GM23338 (cell line): ENCODE measurements around the gene CAMSAP1. TPM values are rescaled to one million over a fixed set of nuclear protein-coding genes. Genes with fewer than 3 reads are reported as not detected.

Source experiments
- ATAC-seq: fragments of 200-7000 bp; cut with Tn5 transposase; 3 replicates; pipeline ENCODE4 v1.9.1; 2020
- DNase-seq: peaks from one replicate; pipeline ENCODE4 v3.0.0-alpha.2; 2015; ENCODE audit warnings: low spot score
- H2AFZ ChIP-seq: fragments of 200-600 bp; sonication (generic); 2 replicates; pipeline ENCODE4 v1.8.0; 2016; ENCODE audit warnings: antibody characterized with exemption, mild to moderate bottlenecking, moderate library complexity
- H3F3A ChIP-seq: fragments of 200-600 bp; sonication (generic); replicated peaks from 2 replicates; pipeline ENCODE4 v1.8.0; 2017; ENCODE audit warnings: antibody characterized with exemption, mixed run types, low read depth
- H3K27ac ChIP-seq: fragments of 200-600 bp; sonication (generic); 2 replicates; pipeline ENCODE4 v1.6.1; 2016; ENCODE audit warnings: low read depth
- H3K27me3 ChIP-seq: fragments of 200-600 bp; sonication (generic); 2 replicates; pipeline ENCODE4 v1.8.0; 2016; ENCODE audit warnings: mild to moderate bottlenecking, mixed run types, moderate library complexity; ENCODE audit not compliant: insufficient read depth
- H3K36me3 ChIP-seq: fragments of 200-600 bp; sonication (generic); 2 replicates; pipeline ENCODE4 v1.8.0; 2016; ENCODE audit warnings: mild to moderate bottlenecking; ENCODE audit not compliant: insufficient read depth
- H3K4me1 ChIP-seq: fragments of 200-600 bp; sonication (generic); 2 replicates; pipeline ENCODE4 v1.8.0; 2016; ENCODE audit warnings: mild to moderate bottlenecking, moderate library complexity; ENCODE audit not compliant: insufficient read depth
- H3K4me2 ChIP-seq: fragments of 200-600 bp; sonication (generic); 2 replicates; pipeline ENCODE4 v1.7.1; 2017; ENCODE audit warnings: mixed run types
- H3K4me3 ChIP-seq: fragments of 200-600 bp; sonication (generic); 2 replicates; pipeline ENCODE4 v1.6.1; 2016; ENCODE audit warnings: mixed run types
- H3K79me2 ChIP-seq: fragments of 200-600 bp; sonication (generic); replicated peaks from 2 replicates; pipeline ENCODE4 v1.8.0; 2017; ENCODE audit warnings: mild to moderate bottlenecking; ENCODE audit not compliant: insufficient read depth
- H3K9me2 ChIP-seq: fragments of 200-600 bp; sonication (generic); 2 replicates; pipeline ENCODE4 v1.8.0; 2017; ENCODE audit not compliant: insufficient read depth
- H4K20me1 ChIP-seq: fragments of 200-600 bp; sonication (generic); replicated peaks from 2 replicates; pipeline ENCODE4 v1.8.0; 2017; ENCODE audit warnings: mild to moderate bottlenecking; ENCODE audit not compliant: insufficient read depth
- H3K27ac Mint-ChIP-seq: 2 replicates; pipeline ENCODE4 v1.8.0; 2020; ENCODE audit warnings: inconsistent platforms, mild to moderate bottlenecking, moderate library complexity, mixed read lengths
- H3K27me3 Mint-ChIP-seq: 3 replicates; pipeline ENCODE4 v1.8.0; 2022; ENCODE audit warnings: low read depth, mild to moderate bottlenecking, moderate library complexity, mixed read lengths, inconsistent platforms; ENCODE audit not compliant: insufficient read depth, poor library complexity
- H3K36me3 Mint-ChIP-seq: 3 replicates; pipeline ENCODE4 v1.8.0; 2021; ENCODE audit warnings: low read depth, mild to moderate bottlenecking, inconsistent platforms, moderate library complexity, mixed read lengths
- H3K4me1 Mint-ChIP-seq: 3 replicates; pipeline ENCODE4 v1.8.0; 2020; ENCODE audit warnings: mild to moderate bottlenecking, inconsistent platforms, mixed read lengths
- H3K4me3 Mint-ChIP-seq: 3 replicates; pipeline ENCODE4 v1.8.0; 2021; ENCODE audit warnings: moderate library complexity, mild to moderate bottlenecking, inconsistent platforms, mixed read lengths
- H3K9me3 Mint-ChIP-seq: 3 replicates; pipeline ENCODE4 v1.8.0; 2020; ENCODE audit warnings: moderate library complexity, mild to moderate bottlenecking, inconsistent platforms, mixed read lengths
- EZH2 ChIP-seq: fragments of 200-600 bp; sonication (generic); IDR thresholded peaks from one replicate; pipeline ENCODE4 v1.8.0; 2017; ENCODE audit warnings: antibody characterized with exemption, mild to moderate bottlenecking, low read depth; ENCODE audit not compliant: unreplicated experiment
- EZH2phosphoT487 ChIP-seq: fragments of 200-600 bp; sonication (generic); IDR thresholded peaks from one replicate; pipeline ENCODE4 v1.8.1; 2018; ENCODE audit warnings: antibody characterized with exemption; ENCODE audit not compliant: unreplicated experiment
- JUNB ChIP-seq: IDR thresholded peaks from one replicate; pipeline ENCODE4 v1.6.1; 2016; ENCODE audit warnings: antibody characterized with exemption; ENCODE audit not compliant: unreplicated experiment
- NANOG ChIP-seq: IDR thresholded peaks from 2 replicates; pipeline ENCODE4 v1.6.1; 2016; ENCODE audit warnings: antibody characterized with exemption, borderline replicate concordance
- REST ChIP-seq: IDR thresholded peaks from one replicate; pipeline ENCODE4 v1.6.1; 2018; ENCODE audit warnings: antibody characterized with exemption; ENCODE audit not compliant: unreplicated experiment
- STAT1 ChIP-seq: IDR thresholded peaks from one replicate; pipeline ENCODE4 v1.6.1; 2016; ENCODE audit warnings: antibody characterized with exemption; ENCODE audit not compliant: unreplicated experiment
- ZNF114 ChIP-seq: fragments of 250-450 bp; sonication (Bioruptor Pico); IDR thresholded peaks from 2 replicates; pipeline ENCODE4 v1.5.0; 2020; ENCODE audit warnings: mild to moderate bottlenecking, moderate library complexity
- ZNF331 ChIP-seq: fragments of 250-450 bp; sonication (Bioruptor Pico); IDR thresholded peaks from 2 replicates; pipeline ENCODE4 v1.5.0; 2020; ENCODE audit warnings: low read depth, mild to moderate bottlenecking, moderate library complexity
- polyA plus RNA-seq: library from polyadenylated mRNA; unstranded; fragments of >200 nt; fragmentation: Nextera tagmentation; extraction: Ambion mirVana; gene quantifications from 2 replicates; pipeline ENCODE4 v1.2.1, GENCODE V29; 2016
- total RNA-seq: library from RNA; depleted of rRNA; stranded (reverse); fragments of >200 nt; shearing (Covaris generic); gene quantifications from 2 replicates; pipeline ENCODE4 v1.2.3, GENCODE V29; 2014
- TF ChIP-seq, protein P1 (sequence below), 2 experiments: fragments of 200-600 bp in 1 of 2; sonication (generic) in 1 of 2; conservative IDR thresholded peaks; 2 replicates each; pipeline versions ENCODE4 v1.5.1 to v1.6.1; 2016 to 2017; ENCODE audit warnings: antibody characterized with exemption in 2 of 2, low read depth in 2 of 2, mild to moderate bottlenecking in 2 of 2, moderate library complexity in 1 of 2

Gene CAMSAP1
- total and polyA plus RNA-seq, 2 experiments from 2014 or later, result 6.9 to 75.4 TPM

DNA sequence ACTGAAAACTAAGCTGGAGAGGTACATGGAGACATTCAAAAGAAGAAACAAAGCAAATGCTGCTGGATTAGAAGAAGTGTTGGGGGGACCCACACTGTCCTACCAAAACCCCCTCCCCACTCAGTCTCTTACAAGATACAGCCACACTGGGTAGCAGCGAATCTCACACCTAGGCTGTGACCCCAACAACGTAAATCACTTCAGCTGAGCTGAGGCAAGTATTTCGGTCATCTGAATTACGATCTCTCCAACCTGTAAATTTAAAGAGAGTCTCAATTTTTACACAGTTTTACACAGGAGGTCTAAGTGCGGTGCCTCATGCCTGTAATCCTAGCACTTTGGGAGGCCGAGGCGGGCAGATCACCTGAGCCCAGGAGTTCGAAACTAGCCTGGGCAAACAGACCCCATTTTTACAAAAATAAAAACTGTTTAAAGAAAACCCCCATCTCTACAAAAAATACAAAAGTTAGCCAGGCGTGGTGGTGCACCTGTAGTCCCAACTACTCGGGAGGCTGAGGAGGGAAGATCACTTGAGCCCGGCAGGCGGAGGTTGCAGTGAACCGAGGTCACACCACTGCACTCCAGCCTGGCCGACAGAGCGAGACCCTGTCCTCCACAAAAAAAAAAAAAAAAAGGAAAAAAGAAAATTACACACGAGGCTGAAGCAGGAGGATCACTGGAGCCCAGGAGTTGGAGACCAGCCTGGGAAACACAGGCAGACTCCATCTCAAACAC is 3.4 kb downstream of the CAMSAP1 start:
- DNase-seq (no peak), ATAC-seq (no peak)
- peaks cover 13% of the 10 kb centered on the region for H3K9me3 Mint-ChIP-seq
- peak overlapping the region; percentile 28; the same call in 1 of the 2 replicates for H3K4me3 ChIP-seq
- H3K27ac ChIP-seq, result peak overlapping the region; percentile 57
- H3K4me2 ChIP-seq, result peak overlapping the region; percentile 64
- H3K9me2 ChIP-seq, result no peaks in the 10 kb centered on the region
- peaks cover 50% of the 10 kb centered on the region for H3K36me3 Mint-ChIP-seq
- peak overlapping the region; percentile 23; the same call in 2 of the 3 replicates for H3K4me3 Mint-ChIP-seq
- H3K27ac Mint-ChIP-seq, result no peak overlapping the region
- peaks cover 63% of the 10 kb centered on the region for H4K20me1 ChIP-seq
- H3K27me3 ChIP-seq, result peaks cover 6% of the 10 kb centered on the region; the same call in 1 of the 2 replicates
- peaks cover 82% of the 10 kb centered on the region for H3K79me2 ChIP-seq
- H3K4me1 Mint-ChIP-seq, result peaks cover 37% of the 10 kb centered on the region
- H3K36me3 ChIP-seq, result no peaks in the 10 kb centered on the region
- H2AFZ ChIP-seq, result no peak overlapping the region
- 0 out of 2 replicates have a peak, but pooled peaks cover 2% of the 10 kb centered on the region for H3F3A ChIP-seq
- H3K4me1 ChIP-seq, result peaks cover 39% of the 10 kb centered on the region
- H3K27me3 Mint-ChIP-seq, result peaks cover 5% of the 10 kb centered on the region
- no peak for TF ChIP-seq JUNB
- TF ChIP-seq REST, result no peak
- TF ChIP-seq STAT1, result no peak
- TF ChIP-seq EZH2, result no peak
- TF ChIP-seq ZNF331 (CRISPR knock-in tag), result no peak
- TF ChIP-seq EZH2phosphoT487, result no peak
- TF ChIP-seq, protein P1, sequence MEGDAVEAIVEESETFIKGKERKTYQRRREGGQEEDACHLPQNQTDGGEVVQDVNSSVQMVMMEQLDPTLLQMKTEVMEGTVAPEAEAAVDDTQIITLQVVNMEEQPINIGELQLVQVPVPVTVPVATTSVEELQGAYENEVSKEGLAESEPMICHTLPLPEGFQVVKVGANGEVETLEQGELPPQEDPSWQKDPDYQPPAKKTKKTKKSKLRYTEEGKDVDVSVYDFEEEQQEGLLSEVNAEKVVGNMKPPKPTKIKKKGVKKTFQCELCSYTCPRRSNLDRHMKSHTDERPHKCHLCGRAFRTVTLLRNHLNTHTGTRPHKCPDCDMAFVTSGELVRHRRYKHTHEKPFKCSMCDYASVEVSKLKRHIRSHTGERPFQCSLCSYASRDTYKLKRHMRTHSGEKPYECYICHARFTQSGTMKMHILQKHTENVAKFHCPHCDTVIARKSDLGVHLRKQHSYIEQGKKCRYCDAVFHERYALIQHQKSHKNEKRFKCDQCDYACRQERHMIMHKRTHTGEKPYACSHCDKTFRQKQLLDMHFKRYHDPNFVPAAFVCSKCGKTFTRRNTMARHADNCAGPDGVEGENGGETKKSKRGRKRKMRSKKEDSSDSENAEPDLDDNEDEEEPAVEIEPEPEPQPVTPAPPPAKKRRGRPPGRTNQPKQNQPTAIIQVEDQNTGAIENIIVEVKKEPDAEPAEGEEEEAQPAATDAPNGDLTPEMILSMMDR (conservative IDR thresholded peaks at IDR 0.05; ENCODE audit: low read depth in 2 of 2), result no peak

DNA sequence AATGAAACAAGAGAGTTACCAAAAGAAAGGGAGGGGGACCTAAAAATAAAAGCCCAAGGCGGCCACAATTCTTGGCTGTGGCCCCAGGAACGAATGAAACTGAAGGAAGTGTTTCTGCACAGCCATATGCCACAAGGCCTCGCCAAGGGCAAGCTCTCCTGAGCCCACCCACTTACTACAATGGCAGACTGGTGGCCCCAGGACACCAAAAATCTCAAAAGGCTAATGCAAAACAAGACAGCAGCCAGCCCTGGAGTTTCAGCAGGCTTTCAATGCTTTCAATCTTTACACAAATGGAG is 4.0 kb downstream of the CAMSAP1 start:
- no peak for TF ChIP-seq NANOG
- TF ChIP-seq ZNF114, result no peak
- TF ChIP-seq EZH2, result no peak
- no peaks in the 10 kb centered on the region for H3K27me3 Mint-ChIP-seq
- peak overlapping the region; percentile 57; the same call in 1 of the 2 replicates for H3K27ac ChIP-seq
- H3K36me3 Mint-ChIP-seq, result peaks cover 49% of the 10 kb centered on the region
- ATAC-seq (no peak), DNase-seq (no peak)
- H3K79me2 ChIP-seq, result peaks cover 83% of the 10 kb centered on the region
- peak overlapping the region; percentile 64 for H3K4me2 ChIP-seq
- no peaks in the 10 kb centered on the region for H3F3A ChIP-seq
- no peak overlapping the region for H3K4me3 ChIP-seq
- no peak overlapping the region for H3K27ac Mint-ChIP-seq
- peaks cover 32% of the 10 kb centered on the region for H3K4me1 ChIP-seq
- no peaks in the 10 kb centered on the region for H3K36me3 ChIP-seq
- H3K27me3 ChIP-seq, result no peaks in the 10 kb centered on the region
- H3K9me2 ChIP-seq, result no peaks in the 10 kb centered on the region
- peaks cover 31% of the 10 kb centered on the region for H3K4me1 Mint-ChIP-seq
- peak overlapping the region; percentile 23; the same call in 1 of the 3 replicates for H3K4me3 Mint-ChIP-seq
- no peak overlapping the region for H2AFZ ChIP-seq
- peaks cover 11% of the 10 kb centered on the region for H3K9me3 Mint-ChIP-seq
- peaks cover 62% of the 10 kb centered on the region for H4K20me1 ChIP-seq
